ENCODE data around the gene PRKAG2. TPM values are rescaled to one million over a fixed set of nuclear protein-coding genes. Genes with fewer than 3 reads are reported as not detected.

Gene PRKAG2
- polyA plus RNA-seq, 5 donors, result 14.3 to 21.6 (median 17.3) TPM

DNA sequence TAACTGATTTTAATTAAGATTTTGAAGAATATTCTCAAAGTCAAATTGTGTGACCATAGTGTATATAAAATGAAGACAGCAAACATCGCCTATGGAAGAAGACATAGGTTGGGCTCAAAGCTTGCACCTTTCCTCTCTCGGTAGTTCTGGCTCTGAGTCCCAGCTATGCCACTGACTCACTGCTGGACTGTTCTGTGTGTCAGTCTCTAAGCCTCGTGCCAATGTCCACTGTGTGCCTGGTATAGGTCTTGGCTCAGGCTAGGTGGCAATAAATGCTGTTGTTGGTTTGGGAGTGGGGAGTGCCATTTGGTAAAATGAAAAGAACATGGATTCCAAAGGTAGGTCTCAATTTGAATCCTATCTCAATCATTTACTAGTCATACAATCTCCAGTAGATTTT is 219.7 kb downstream of the PRKAG2 start:
- DNase-seq, result no peak

DNA sequence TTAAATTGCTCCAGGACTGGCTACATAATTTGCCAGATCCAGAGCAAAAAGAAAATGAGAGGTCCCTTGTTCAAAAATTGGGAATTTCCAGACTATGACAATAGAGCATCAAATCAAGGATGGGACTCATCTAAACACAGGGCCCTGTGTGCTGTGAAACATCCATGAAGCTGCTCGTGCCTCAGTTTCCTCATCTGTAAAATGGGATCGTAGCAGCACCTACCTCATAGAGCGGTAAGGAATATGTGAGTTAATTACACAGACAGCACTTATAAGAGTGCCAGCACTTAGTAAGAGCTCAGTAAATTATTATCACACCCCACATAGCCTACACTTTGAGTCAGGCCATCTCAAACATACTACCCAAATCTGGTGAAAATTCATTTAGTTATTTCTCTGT is 221.4 kb downstream of the PRKAG2 start:
- no peak for DNase-seq

DNA sequence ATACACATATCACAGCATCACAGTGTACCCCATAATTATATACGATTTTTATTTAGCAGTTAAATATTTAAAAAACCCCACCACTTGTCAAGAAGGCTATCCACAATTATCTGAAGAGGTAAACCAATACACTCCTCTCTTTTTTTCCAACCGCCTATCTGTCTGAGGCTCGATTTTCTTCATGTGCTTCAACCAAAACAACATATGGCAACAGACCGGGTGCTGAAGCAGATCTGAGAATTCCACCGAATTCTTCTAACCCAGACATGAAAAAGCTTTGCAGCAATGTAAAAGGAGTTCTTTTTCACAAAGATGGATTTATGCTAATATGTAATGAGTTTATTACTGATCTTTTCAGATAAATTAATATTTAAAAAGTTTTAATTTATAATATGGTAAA is 224.8 kb downstream of the PRKAG2 start:
- DNase-seq, result no peak

DNA sequence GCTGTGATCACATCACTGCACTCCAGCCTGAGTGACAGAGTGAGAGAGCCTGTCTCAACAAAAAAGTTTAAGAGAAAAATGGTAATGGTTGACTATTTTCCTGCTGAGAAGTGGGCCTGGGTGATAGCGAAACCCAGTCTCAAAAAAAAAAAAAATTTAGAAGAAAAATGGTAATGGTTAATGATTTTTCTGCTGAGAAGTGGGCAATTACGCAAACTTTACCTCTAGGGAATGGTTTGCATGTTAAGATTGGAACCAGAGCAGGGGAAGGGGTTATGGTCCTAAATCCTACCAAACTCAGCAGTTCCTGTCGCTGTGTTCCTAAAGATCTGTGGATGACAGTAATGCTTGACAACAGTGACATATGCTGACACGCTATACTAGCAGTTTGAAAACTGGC is 226.8 kb downstream of the PRKAG2 start:
- DNase-seq, result no peak

DNA sequence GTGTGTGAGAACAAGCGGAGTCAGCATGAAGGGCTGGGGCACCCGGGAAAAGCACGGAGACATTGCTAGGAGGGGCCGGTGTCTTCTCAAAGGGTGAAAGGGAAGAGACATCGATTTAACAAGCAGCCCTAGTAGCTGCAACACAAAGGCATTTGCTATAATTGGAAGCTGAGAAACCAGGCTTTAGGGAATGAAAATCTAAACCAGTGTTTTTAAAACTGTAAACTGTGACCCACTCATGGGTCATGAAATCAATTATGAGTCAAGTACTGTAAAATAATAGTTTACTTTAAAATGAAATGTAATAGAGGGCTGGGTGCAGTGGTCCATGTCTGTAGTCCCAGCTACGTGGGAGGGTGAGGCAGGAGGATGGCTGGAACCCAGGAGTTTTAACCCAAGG is 228.5 kb downstream of the PRKAG2 start:
- no peak for DNase-seq

DNA sequence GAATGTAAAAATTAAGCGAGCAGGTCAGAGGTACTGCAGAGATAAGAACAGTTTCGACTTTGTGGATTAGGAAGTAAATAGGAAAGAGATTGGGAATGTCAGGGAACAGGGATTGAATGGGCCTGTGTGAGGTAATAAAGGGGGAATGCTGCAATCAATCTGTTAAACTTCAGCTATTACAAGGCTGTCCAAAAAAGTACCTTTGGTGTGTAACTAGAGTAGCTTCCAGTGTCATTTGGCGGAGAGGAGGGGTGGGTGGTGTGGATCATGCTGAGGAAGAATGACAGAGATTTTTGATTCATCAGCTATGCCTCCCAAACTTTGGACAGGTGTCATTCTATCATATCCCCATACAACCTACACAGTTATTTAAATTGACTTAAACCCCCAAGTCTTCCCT is 229.0 kb downstream of the PRKAG2 start:
- no peak for DNase-seq

DNA sequence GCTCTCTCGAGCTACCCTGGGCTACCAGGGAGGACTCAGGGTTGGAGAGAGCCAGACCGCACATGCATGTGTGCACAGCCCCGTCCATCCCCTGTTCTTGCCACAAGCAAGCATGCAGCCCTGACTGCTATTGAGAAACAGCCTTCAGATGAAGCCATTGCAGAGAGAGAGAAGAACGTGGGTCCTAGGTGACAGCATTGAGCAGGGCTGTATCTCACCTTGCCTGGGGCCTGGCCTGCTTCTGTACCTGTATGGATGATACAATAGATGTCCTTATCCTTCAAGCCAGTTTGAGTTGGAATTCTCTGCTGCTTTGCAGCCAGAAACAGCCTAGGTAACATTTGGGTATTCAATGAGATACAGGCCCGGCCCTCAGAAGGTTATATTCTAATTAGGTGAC is 229.9 kb downstream of the PRKAG2 start:
- no peak for DNase-seq

DNA sequence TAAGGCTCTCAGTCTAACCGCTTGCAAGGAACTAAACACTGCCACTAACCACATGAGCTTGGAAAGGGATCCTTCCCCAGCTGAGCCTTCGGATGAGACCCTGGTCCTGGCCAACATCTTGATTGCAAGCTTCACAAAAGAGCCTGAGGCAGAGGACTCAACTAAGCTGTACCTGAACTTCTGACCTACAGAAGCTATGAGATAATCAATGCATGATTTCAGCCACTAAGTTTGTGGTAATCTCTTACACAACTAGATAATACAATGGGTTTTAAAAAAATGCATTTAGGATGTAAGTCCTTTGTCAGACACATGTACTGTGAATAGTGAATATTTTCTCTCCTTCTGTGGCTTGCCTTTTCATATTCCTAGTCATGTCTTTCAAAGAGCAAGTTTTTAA is 231.6 kb downstream of the PRKAG2 start:
- no peak for DNase-seq

DNA sequence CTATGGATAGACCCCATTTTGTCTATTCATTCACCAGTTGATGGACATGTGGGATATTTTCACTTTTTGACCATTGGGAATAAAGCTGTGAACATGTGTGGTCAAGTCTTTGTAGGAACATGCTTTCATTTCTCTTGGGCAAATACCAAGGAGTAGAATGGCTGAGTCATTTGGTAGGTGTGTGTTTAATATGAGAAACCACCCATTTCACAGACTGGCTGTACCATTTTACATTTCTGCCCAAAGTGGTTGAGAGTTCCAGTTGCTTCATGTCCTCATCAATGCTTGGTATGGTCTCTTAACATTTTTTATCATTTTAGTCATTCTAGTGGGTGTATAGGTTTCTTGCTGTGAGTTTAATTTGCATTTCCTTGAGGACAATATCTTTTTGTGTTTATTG is 232.4 kb downstream of the PRKAG2 start:
- no peak for DNase-seq

DNA sequence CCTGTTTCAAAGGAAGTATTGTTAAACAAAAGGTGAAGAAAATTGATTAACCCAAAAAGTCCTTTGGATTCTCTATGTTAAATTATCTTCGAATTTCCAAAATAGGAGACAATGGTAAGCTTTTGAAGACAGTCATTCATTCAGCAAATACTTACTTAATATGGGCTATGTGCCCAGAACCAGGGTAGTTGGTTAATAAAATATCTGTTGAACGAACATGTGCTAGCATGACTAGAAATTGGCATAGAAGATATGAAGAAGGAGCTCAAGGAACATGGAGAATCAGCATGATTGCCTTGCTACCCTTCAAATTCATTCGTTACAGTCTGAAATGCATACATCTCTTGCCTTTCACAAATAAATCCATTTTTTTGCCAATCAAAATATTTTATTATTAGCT is 234.2 kb downstream of the PRKAG2 start:
- DNase-seq, result no peak

DNA sequence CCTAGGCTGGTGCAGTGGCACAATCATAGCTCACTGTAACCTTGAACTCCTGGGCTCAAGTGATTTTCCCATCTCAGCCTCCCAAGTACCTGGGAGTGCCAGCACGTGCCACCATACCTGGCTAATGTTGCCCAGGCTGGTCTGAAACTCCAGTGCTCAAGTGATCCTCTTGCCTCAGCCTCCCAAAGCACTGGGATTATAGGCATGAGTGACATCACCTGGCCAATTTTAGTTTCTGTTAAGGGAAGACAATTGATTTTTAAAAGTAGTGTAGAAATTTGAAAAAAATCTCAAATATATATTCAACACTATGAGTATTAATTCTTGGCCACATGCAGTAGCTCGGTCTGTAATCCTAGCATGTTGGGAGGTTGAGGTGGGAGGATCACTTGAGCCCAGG is 235.3 kb downstream of the PRKAG2 start:
- no peak for DNase-seq

DNA sequence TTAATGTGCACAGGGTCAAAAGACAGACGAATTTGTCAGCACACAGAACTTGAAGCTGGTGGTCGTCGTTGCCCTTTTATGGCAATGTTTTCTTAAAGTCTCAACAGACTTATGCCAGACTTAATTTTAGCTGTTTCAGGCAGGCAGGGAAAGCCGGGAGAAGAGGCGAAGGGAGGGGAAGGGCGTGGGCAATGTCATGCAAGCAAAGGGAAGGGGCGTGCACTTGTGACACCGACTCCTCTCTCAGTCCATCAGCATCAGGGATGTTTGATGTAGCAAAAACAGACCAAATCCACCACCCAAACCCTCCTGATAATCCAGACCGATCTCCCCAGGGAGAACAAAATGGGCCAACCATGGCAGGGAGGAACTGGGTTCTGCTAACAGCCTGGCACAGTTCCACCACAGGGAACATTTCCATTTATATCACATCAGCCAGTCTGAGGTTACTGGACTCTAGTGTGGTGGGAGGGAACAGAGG is 239.1 kb downstream of the PRKAG2 start:
- no peak for DNase-seq

DNA sequence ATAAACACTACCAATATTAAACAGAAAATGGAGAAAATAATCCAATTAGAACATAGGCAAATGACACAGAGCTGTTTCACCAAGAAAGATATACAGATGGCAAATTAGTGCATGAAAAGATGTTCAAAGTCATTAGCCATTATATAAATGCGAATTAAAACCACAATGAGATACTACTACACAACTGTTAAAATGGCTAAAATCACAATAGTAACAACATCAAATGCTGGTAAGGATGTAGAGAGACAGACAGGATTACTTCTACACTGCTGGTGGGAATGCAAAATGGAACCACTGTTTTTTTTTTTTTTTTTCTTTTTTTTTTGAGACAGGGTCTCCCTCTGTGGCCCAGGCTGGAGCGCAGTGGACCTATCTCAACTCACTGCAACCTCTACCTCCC is 242.3 kb downstream of the PRKAG2 start:
- no peak for DNase-seq

DNA sequence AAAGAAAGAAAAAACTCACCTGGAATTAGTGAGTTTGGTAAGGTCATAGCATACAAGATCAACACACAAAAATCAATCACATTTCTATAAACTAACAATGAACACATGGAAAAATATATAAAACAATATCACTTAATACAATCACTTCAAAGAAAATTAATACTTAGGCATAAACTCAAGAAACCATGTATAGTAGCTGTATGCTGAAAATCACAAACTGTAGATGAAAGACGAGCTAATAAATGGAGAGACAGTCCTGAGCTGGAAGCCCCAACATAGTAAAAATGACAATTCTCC is 243.5 kb downstream of the PRKAG2 start:
- no peak for DNase-seq

DNA sequence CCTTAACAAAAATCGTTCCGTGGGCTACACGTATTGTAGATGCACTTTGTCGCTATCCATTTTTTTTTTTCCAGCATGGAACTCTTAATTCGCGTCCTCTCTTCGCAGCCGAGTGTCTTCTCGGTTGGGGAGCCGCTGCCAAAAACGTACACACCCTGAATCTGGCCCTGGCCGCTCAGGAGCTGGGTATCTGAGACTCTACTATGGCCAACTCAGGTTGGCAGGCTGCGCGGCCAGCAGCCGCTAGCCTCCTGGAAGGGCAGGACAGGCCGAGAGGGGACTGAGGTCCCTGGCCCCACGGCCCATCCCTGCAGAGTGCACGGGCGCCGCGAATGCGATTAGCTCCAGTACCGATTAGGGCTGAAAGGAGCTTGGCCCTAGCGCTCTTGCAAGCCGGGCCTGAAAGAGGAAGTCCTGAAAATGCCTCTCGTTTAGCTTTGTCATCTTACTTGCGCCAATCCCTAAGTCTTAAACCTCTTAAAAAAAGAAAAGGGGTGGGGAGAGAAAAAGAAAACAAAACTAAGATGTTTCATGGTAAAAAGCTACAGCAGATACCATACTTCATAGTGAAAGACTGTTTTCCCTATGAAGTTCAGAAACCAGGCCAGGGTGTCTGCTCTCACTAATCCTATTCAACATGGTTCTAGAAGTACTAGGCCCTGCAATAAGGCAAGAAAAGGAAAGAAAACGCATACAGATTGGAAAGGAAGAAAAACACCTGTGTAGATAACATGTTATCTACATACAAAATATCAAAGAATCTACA is 244.0 kb downstream of the PRKAG2 start:
- DNase-seq, result peak in 1 of 2 donors; percentile 33

DNA sequence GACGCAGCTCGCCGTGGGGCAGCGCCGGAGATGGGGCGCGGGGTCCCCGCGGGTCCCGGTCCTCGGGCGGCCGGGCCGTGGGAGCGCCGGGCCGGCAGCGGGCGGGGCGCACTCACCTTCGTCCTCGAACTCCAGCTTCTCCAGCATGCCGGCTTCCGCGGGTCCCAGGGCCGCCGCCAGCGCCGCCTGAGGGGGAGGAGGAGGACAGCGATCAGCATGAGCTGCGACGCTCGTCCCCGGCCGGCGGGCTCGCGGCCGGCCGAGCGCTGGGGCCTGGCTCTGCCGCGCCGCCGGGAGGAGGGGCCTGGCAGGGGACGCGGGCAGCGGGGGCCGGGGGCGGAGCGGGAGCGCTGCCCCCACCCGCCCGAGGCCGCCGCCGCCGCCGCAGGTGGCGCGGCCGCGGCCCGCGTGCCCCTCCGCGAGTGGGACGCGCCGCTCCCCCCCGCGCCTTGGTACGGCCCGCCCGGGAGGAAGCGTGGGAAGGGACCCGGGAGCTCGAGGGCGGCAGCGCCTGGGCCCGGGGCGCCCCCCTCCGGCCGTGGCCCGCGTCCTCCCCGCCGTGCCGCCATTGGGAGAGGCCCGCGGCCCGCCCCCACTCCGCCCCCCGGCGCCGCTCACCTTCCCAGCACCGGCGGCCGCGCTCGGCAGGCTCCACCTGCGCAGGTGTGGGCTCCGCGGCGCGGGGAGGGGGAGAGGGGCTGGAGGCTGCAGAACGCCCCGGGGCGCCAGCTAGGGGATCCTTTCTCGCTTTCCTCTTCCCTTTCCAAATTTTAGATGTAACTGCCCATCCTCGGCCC is 244.8 kb downstream of the PRKAG2 start:
- peak; percentile 62 to 64 for DNase-seq

DNA sequence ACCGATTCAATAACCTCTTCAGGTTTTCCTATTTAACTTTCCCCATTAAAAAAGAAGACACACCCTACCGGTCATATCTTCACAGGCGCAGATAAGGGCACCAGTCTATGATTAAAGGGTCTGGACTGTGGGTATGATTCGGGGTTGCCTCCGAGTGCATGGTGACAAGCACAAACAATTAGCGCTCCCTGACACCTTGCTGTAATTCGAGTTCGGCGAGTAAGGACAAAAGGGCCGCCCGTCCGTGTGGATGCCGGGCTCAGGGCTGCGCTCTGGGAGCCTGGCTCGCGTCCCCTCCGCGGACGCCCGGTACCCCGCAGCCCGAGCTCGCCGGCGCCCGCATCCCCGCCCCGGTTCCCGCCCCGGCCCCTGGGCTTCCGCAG is 245.4 kb downstream of the PRKAG2 start:
- peak in 1 of 2 donors; percentile 32 for DNase-seq

DNA sequence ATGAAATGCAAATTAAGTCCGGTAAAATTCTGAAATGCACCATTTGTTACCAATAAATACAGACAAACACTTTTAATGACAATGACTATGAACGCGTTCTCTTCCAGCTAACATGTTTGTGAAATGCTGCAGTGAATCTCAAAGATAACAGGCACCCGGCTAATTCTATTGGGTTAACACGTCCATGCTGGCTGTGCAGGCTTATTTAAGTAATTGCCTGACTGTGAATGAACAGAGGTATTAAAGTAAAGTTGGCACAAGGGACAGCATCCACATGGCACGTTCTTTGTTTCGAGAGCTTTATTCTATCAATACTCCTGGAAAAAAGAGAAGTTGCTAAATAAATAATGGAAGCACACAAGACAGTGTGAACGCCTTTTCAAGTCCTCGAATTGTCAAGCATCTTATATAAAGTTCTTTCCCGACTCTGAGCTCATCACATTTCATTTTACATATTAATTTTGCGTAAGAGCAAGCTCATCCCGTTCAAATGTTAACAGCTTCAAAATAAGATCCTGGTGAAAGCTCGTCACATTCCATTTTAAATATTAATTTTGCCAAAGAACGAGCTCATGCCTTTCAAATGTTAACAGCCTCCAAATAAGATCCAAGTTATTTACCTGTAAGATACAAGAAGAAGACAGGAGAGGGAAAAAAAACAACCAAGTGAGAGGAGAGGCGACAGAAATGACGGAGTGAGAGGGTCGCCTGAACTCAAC is 245.9 kb downstream of the PRKAG2 start:
- no peak for DNase-seq

DNA sequence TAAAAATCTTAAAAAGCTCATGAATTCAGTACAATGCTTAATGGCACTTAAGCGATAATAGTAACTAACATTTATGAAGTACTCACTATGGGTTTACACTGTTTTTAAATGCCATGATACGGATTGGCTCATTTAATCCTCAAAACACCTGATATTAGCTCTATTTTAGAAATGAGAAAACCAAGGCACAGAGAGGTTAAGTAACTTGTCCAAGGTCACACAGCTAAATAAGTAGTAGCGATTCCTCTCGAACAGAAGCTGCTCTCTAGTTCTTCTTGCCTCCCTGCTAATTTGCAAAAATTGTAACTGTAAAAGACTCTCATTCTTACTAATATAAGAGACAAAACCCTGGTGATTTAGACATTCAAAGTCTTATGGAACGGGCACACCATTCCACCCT is 246.6 kb downstream of the PRKAG2 start:
- DNase-seq, result no peak

DNA sequence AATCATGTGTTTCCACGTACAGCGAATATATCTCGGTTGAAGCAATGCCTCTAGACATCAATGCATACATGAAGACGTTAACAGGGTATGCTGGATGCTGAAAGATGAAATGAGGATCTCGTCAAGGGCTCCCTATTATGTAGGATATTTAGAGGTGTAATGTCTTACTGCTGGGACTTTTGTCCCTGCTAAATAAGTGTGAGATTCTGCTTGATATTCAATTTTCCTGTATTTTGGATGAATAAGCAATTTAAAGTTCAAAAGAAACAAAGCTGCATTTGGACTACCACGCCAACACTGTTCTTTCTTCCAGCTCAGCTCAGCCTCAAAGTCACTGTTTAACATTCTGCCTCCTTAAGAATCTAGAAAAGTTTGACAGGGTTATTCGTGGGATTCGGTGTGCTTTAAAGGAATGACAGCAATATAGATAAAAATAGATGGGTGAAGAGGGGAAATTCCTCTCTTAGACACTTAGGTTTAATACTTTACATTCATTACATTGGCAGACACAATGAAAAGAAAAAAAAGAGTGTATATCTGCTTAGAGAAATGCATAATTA is 247.1 kb downstream of the PRKAG2 start:
- DNase-seq, result peak; percentile 31 to 33

DNA sequence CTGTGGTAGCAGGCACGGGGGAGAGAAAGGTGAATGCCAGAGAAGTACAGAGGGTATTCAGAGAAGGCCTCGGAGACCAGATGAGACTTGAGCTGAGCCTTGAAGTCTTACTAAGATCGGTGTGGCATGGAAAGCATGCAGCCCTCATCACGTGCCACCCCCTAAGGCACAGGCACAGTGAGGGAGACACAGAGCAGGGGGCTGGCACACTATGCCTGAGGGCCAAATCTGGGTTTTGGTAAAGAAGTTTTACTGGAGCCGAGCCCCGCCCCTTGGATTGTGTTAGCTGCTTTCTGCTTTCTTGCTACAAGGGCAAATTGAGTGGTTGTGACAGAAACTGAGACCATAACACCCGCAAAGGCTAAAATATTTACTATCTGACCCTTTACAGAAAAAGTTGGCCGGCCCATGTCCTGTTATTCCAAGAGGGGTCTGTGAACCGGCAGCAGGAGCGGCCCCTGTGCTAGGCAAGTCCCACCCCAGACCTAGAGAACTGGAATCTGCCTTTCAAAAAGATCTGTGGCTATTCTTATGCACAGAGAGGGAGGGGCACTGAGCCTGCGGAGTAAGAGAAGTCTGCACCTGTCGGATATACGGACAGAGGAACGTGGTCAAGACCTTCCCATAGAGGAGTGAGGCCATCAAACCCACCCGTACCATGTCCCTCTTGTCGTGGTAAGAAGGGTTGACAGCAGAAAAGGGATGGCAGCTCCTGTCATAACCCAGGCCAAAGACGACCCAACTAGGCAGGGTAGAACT is 247.9 kb downstream of the PRKAG2 start:
- no peak for DNase-seq
